H1 (cell line): Measurements from ENCODE around the gene SEC14L5. TPM values are rescaled to one million over a fixed set of nuclear protein-coding genes. Genes with fewer than 3 reads are reported as not detected.

ENCODE experiments used
- CTCF ChIA-PET: fragments of 300-600 bp; sonication (Branson Sonifier 250); formaldehyde crosslinking; loops from one replicate; lab custom pipeline; 2021; ENCODE audit not compliant: partially characterized antibody; lab: Charles Lee
- POLR2A ChIA-PET: fragments of 300-600 bp; sonication (Branson Sonifier 250); formaldehyde crosslinking; loops from one replicate; lab custom pipeline; 2021; ENCODE audit warnings: inconsistent platforms; ENCODE audit not compliant: partially characterized antibody; lab: Charles Lee
- DNase-seq, 2 experiments: peaks; one replicate each; pipeline versions ENCODE4 v3.0.0 to v3.0.0-alpha.2; 2010 to 2022; ENCODE audit warnings: low spot score in 2 of 2, low read depth in 1 of 2, mixed read lengths in 1 of 2
- FAIRE-seq: peaks from 2 replicates; lab custom pipeline; 2011; peaks lifted over from hg19 to GRCh38; lab: Jason Lieb, UNC
- H2AFZ ChIP-seq: 2 replicates; pipeline ENCODE4 v1.8.1; 2012; ENCODE audit warnings: low read length, inconsistent platforms
- H2AK5ac ChIP-seq: 2 replicates; pipeline ENCODE4 v1.6.1; 2013; ENCODE audit warnings: low read depth, low read length
- H2BK120ac ChIP-seq: replicated peaks from 2 replicates; pipeline ENCODE3; 2013; ENCODE audit warnings: low read depth, low read length, inconsistent platforms
- H2BK12ac ChIP-seq: 2 replicates; pipeline ENCODE4 v1.6.1; 2013; ENCODE audit warnings: low read depth, low read length
- H2BK15ac ChIP-seq: 2 replicates; pipeline ENCODE4 v1.6.1; 2013; ENCODE audit warnings: low read length
- H2BK20ac ChIP-seq: 2 replicates; pipeline ENCODE4 v1.6.1; 2013; ENCODE audit warnings: low read length
- H2BK5ac ChIP-seq: 2 replicates; pipeline ENCODE4 v1.6.1; 2013; ENCODE audit warnings: low read depth, low read length
- H3K14ac ChIP-seq: 2 replicates; pipeline ENCODE4 v1.6.1; 2013; ENCODE audit warnings: inconsistent platforms; ENCODE audit not compliant: insufficient read length
- H3K18ac ChIP-seq: 2 replicates; pipeline ENCODE4 v1.6.1; 2013; ENCODE audit warnings: low read length; ENCODE audit errors: extremely low read depth
- H3K23ac ChIP-seq: 2 replicates; pipeline ENCODE4 v1.6.1; 2013; ENCODE audit warnings: inconsistent platforms; ENCODE audit not compliant: insufficient read length
- H3K23me2 ChIP-seq: 2 replicates; pipeline ENCODE4 v1.6.1; 2013; ENCODE audit warnings: low read depth, low read length
- H3K27ac ChIP-seq: 2 replicates; pipeline ENCODE4 v1.6.1; 2011; ENCODE audit warnings: low read depth, low read length, inconsistent platforms
- H3K27me3 ChIP-seq, 4 experiments: replicated peaks in 1 of 4; 1 replicate in 1 of 4; 2 replicates in 3 of 4; pipeline versions ENCODE4 v1.6.1 to v1.8.1; 2011 to 2013; ENCODE audit warnings: low read length in 3 of 4, mild to moderate bottlenecking in 3 of 4, inconsistent platforms in 2 of 4, mixed read lengths in 2 of 4, moderate library complexity in 1 of 4; ENCODE audit not compliant: control insufficient read depth in 3 of 4, insufficient read depth in 3 of 4; ENCODE audit errors: extremely low read depth in 1 of 4
- H3K36me3 ChIP-seq, 4 experiments: 2 replicates each; pipeline versions ENCODE4 v1.6.1 to v1.8.1; 2011 to 2013; ENCODE audit warnings: mild to moderate bottlenecking in 4 of 4, low read length in 3 of 4, moderate library complexity in 2 of 4, control low read depth in 1 of 4, inconsistent platforms in 1 of 4; ENCODE audit not compliant: insufficient read depth in 4 of 4, control insufficient read depth in 2 of 4
- H3K4ac ChIP-seq: replicated peaks from 2 replicates; pipeline ENCODE3; 2013; ENCODE audit warnings: low read length, low read depth, mixed read lengths, inconsistent platforms; ENCODE audit not compliant: insufficient read length
- H3K4me1 ChIP-seq, 4 experiments: replicated peaks in 1 of 4; 1 replicate in 1 of 4; 2 replicates in 3 of 4; pipeline versions ENCODE4 v1.6.1 to v1.8.1; 2011 to 2013; ENCODE audit warnings: low read length in 3 of 4, inconsistent platforms in 2 of 4, mixed read lengths in 1 of 4; ENCODE audit not compliant: insufficient read depth in 4 of 4, control insufficient read depth in 3 of 4
- H3K4me2 ChIP-seq, 2 experiments: 2 replicates each; pipeline versions ENCODE4 v1.6.1 to v1.8.1; 2011 to 2013; ENCODE audit warnings: low read depth in 2 of 2, low read length in 2 of 2, control low read depth in 1 of 2, inconsistent platforms in 1 of 2, mild to moderate bottlenecking in 1 of 2; ENCODE audit not compliant: insufficient read depth in 1 of 2
- H3K4me3 ChIP-seq, 4 experiments: fragments of 200-600, 300-600 bp in 1 of 4; sonication (generic), shearing (Covaris generic), sonication (Bioruptor Twin) in 1 of 4; 2 replicates each; pipeline versions ENCODE4 v1.5.1 to v1.8.1; 2011 to 2016; ENCODE audit warnings: low read length in 4 of 4, low read depth in 3 of 4, control low read depth in 2 of 4, inconsistent platforms in 2 of 4, mild to moderate bottlenecking in 2 of 4, mixed read lengths in 1 of 4, moderate library complexity in 1 of 4; ENCODE audit not compliant: insufficient read depth in 2 of 4; ENCODE audit errors: extremely low read depth in 1 of 4
- H3K56ac ChIP-seq: replicated peaks from 2 replicates; pipeline ENCODE3; 2013; ENCODE audit warnings: low read depth, mild to moderate bottlenecking, mixed read lengths, low read length, inconsistent platforms; ENCODE audit not compliant: insufficient read length
- H3K79me1 ChIP-seq: 2 replicates; pipeline ENCODE4 v1.6.1; 2013; ENCODE audit warnings: low read depth, low read length, control low read depth
- H3K79me2 ChIP-seq, 2 experiments: 2 replicates each; pipeline versions ENCODE4 v1.6.1 to v1.8.1; 2012 to 2013; ENCODE audit warnings: low read length in 2 of 2, mild to moderate bottlenecking in 2 of 2, inconsistent platforms in 1 of 2; ENCODE audit not compliant: insufficient read depth in 2 of 2, control insufficient read depth in 1 of 2
- H3K9ac ChIP-seq, 4 experiments: replicated peaks in 1 of 4; 1 replicate in 1 of 4; 2 replicates in 3 of 4; pipeline versions ENCODE4 v1.6.1 to v1.8.1; 2011 to 2013; ENCODE audit warnings: low read depth in 3 of 4, low read length in 3 of 4, control low read depth in 2 of 4, mild to moderate bottlenecking in 2 of 4, moderate library complexity in 2 of 4, inconsistent platforms in 1 of 4; ENCODE audit errors: extremely low read depth in 1 of 4
- H3K9me3 ChIP-seq, 2 experiments: 2 replicates each; pipeline versions ENCODE4 v1.6.1 to v1.8.1; 2012 to 2013; ENCODE audit warnings: mild to moderate bottlenecking in 2 of 2, moderate library complexity in 2 of 2, control low read depth in 1 of 2, inconsistent platforms in 1 of 2, low read depth in 1 of 2, low read length in 1 of 2, mixed read lengths in 1 of 2; ENCODE audit not compliant: insufficient read depth in 2 of 2
- H4K20me1 ChIP-seq, 2 experiments: replicated peaks in 1 of 2; 2 replicates each; pipeline versions ENCODE3 to v1.8.1; 2011 to 2013; ENCODE audit warnings: inconsistent platforms in 2 of 2, low read length in 2 of 2, mild to moderate bottlenecking in 1 of 2; ENCODE audit not compliant: insufficient read depth in 2 of 2, control insufficient read depth in 1 of 2
- H4K5ac ChIP-seq: 2 replicates; pipeline ENCODE4 v1.6.1; 2013; ENCODE audit warnings: low read length, low read depth, mixed read lengths, inconsistent platforms; ENCODE audit not compliant: insufficient read length
- H4K8ac ChIP-seq: 2 replicates; pipeline ENCODE4 v1.8.0; 2013; ENCODE audit warnings: mild to moderate bottlenecking, moderate library complexity, low read length, inconsistent platforms; ENCODE audit not compliant: insufficient read depth; ENCODE audit errors: extremely low read depth
- H4K91ac ChIP-seq: replicated peaks from 2 replicates; pipeline ENCODE3; 2013; ENCODE audit warnings: low read length, mixed read lengths, inconsistent platforms; ENCODE audit not compliant: insufficient read length
- BCL11A ChIP-seq, 2 experiments: IDR thresholded peaks; one replicate each; pipeline ENCODE4 v1.6.1; 2011; ENCODE audit warnings: low read depth in 2 of 2, low read length in 2 of 2, mild to moderate bottlenecking in 2 of 2
- CBX5 ChIP-seq: fragments of 300-800, 300-1000 bp; sonication (generic); IDR thresholded peaks from 2 replicates; pipeline ENCODE4 v1.7.1; 2016; ENCODE audit warnings: antibody characterized with exemption, low read length, low read depth
- CBX8 ChIP-seq: fragments of 300-800, 300-1000 bp; sonication (generic); IDR thresholded peaks from 2 replicates; pipeline ENCODE4 v1.7.1; 2016; ENCODE audit warnings: low read depth, low read length, borderline replicate concordance
- CHD2 ChIP-seq: IDR thresholded peaks from 2 replicates; pipeline ENCODE4 v1.6.1; 2012; ENCODE audit warnings: low read length, improper control_type of control experiment
- GABPA ChIP-seq: IDR thresholded peaks from 2 replicates; pipeline ENCODE4 v1.6.1; 2011; ENCODE audit warnings: mild to moderate bottlenecking, low read length, moderate library complexity, borderline replicate concordance; ENCODE audit not compliant: insufficient read depth
- JUN ChIP-seq: IDR thresholded peaks from 2 replicates; pipeline ENCODE4 v1.6.1; 2011; ENCODE audit warnings: low read depth, mild to moderate bottlenecking, improper control_type of control experiment, low read length
- KDM4A ChIP-seq: IDR thresholded peaks from one replicate; pipeline ENCODE4 v1.7.1; 2012; ENCODE audit warnings: low read depth, mild to moderate bottlenecking, moderate library complexity, low read length, inconsistent platforms; ENCODE audit not compliant: severe bottlenecking
- PHF8 ChIP-seq: fragments of 200-600 bp; sonication (generic); conservative IDR thresholded peaks from 2 replicates; pipeline ENCODE4 v1.7.1; 2012; ENCODE audit warnings: low read depth, mild to moderate bottlenecking, inconsistent platforms, low read length, moderate library complexity
- POU5F1 ChIP-seq: IDR thresholded peaks from 2 replicates; pipeline ENCODE4 v1.6.1; 2011; ENCODE audit warnings: low read depth, mild to moderate bottlenecking, low read length, moderate library complexity
- TAF1 ChIP-seq: IDR thresholded peaks from 2 replicates; pipeline ENCODE4 v1.6.1; 2011; ENCODE audit warnings: mild to moderate bottlenecking, low read depth, low read length
- whole genome bisulfite sequencing, 2 experiments: shearing (Covaris generic) in 1 of 2; methylation state at CpG; one replicate each; pipeline versions ENCODE4 v1.1.6 to v1.1.7; 2013 to 2015; ENCODE audit warnings: low lambda C conversion rate in 2 of 2, mixed read lengths in 2 of 2, inconsistent platforms in 1 of 2, low coverage in 1 of 2, missing lambda C conversion rate in 1 of 2; ENCODE audit not compliant: insufficient replicate concordance in 2 of 2, insufficient coverage in 1 of 2, insufficient read length in 1 of 2; ENCODE audit errors: extremely low coverage in 1 of 2, missing lambda C conversion rate in 1 of 2; 5-methylcytosine and 5-hydroxymethylcytosine counted together
- polyA plus RNA-seq, 7 experiments: library from polyadenylated mRNA; depleted of rRNA in 3 of 7; stranded (reverse) in 5 of 7; unstranded in 2 of 7; fragments of >200 nt in 5 of 7; fragments of 200-250 nt in 2 of 7; gene quantifications; 1 replicate in 5 of 7; 2 replicates in 1 of 7; 4 replicates in 1 of 7; pipeline versions ENCODE4 v1.2.1 to v1.2.3, GENCODE V29; 2011 to 2013; ENCODE audit warnings: missing spikeins in 2 of 7, mixed read lengths in 2 of 7
- total RNA-seq: library from RNA; stranded (reverse); fragmentation: NEBNext Ultra II Directional; extraction: Animal tissue kit (Norgen Biotek cat#: 25700); gene quantifications from 2 replicates; pipeline ENCODE4 v1.2.1, GENCODE V29; 2021

The SEC14L5 gene
- total and polyA plus RNA-seq, 2 of the 8 experiments (the other 6 are each of a cell fraction or from before 2014, with no cell fraction given): 1.9 to 3.0 TPM

GRCh38 chr16:4991754-4992153 lies 33.6 kb downstream of the SEC14L5 start:
- no peak overlapping the region for H4K5ac ChIP-seq

More at GRCh38 chr16:4991754-4992153, 33.6 kb downstream of the SEC14L5 start:
- Histone ChIP-seq H3K4ac (no peak overlapping the region), H3K27me3 (peaks cover 4 to 26% (median 19%) of the 10 kb centered on the region in 4 experiments), H3K14ac (no peak overlapping the region), H3K79me2 (no peaks in the 10 kb centered on the region), H2BK5ac (no peak overlapping the region), H3K9me3 (no peaks in the 10 kb centered on the region; a peak in 1 of 4 replicates), H4K91ac (no peak overlapping the region), H3K27ac (no peak overlapping the region), H2BK120ac (no peak overlapping the region), H3K56ac (no peak overlapping the region), H2AFZ (no peak overlapping the region), H3K4me1 (peaks cover 0 to 6% (median 1%) of the 10 kb centered on the region in 4 experiments; a peak in 3 of 7 replicates), H4K8ac (no peak overlapping the region), H3K79me1 (no peaks in the 10 kb centered on the region), H3K23me2 (peaks cover 4% of the 10 kb centered on the region; the same call in 1 of the 2 replicates), H2AK5ac (no peak overlapping the region), H3K4me3 (no peak overlapping the region), H2BK15ac (no peak overlapping the region), H2BK20ac (no peak overlapping the region), H2BK12ac (no peak overlapping the region), H3K36me3 (no peaks in the 10 kb centered on the region), H3K9ac (no peak overlapping the region), H3K23ac (no peak overlapping the region), H3K4me2 (no peak overlapping the region), H4K20me1 (no peaks in the 10 kb centered on the region), H3K18ac (no peak overlapping the region)
- TF ChIP-seq TAF1 (no peak), POU5F1 (no peak), KDM4A (no peak), GABPA (no peak), JUN (no peak), CHD2 (no peak), CBX8 (no peak), BCL11A (IDR thresholded peaks at IDR 0.05; ENCODE audit: low read depth in 2 of 2, low read length in 2 of 2) (no peak), PHF8 (no peak), CBX5 (no peak)
- FAIRE-seq (no peak), DNase-seq (no peak)
- ChIA-PET POLR2A (interaction anchor here (0.6 kb wide), 2 partner anchors 30 to 211 kb away, joined by 3 read pairs; no protein-coding TSS in a partner anchor), CTCF (interaction anchor here (1.8 kb wide), 1 partner anchor 33 kb away, joined by 4 read pairs; no protein-coding TSS in a partner anchor)
- 94% methylated on average over 13 of the region's 14 CpGs; no CpG with 5 or more reads in 1 of the 2 experiments for WGBS, 2 experiments
